Skeletal muscle satellite cell (primary cell): ENCODE measurements around the gene CD2AP.
A peak's percentile ranks its signal among the peaks of the same experiment; 100 is the strongest.
"Not testable (repeated sequence)": the region's sequence is repeated elsewhere in the genome, so short reads cannot be mapped to it uniquely, and the experiment has no call there.

ENCODE experiments used
- H3K27me3 ChIP-seq: 2 replicates; pipeline ENCODE4 v1.7.0; 2013; ENCODE audit warnings: low read length; ENCODE audit not compliant: control insufficient read depth, insufficient read depth
- H3K36me3 ChIP-seq: 2 replicates; pipeline ENCODE4 v1.7.0; 2013; ENCODE audit warnings: mild to moderate bottlenecking, control low read depth, low read length; ENCODE audit not compliant: insufficient read depth
- H3K4me1 ChIP-seq: 2 replicates; pipeline ENCODE4 v1.7.0; 2013; ENCODE audit warnings: low read length; ENCODE audit not compliant: control insufficient read depth, insufficient read depth
- H3K4me2 ChIP-seq: 2 replicates; pipeline ENCODE4 v1.7.0; 2013; ENCODE audit warnings: mild to moderate bottlenecking, low read length
- H3K4me3 ChIP-seq: 2 replicates; pipeline ENCODE4 v1.7.0; 2013; ENCODE audit warnings: low read length
- H3K9ac ChIP-seq: 2 replicates; pipeline ENCODE4 v1.7.0; 2013; ENCODE audit warnings: mild to moderate bottlenecking, low read depth, low read length, moderate library complexity
- H3K9me3 ChIP-seq: replicated peaks from 2 replicates; pipeline ENCODE4 v1.7.0; 2013; ENCODE audit warnings: mild to moderate bottlenecking, control low read depth, low read length

CD2AP gene

DNA sequence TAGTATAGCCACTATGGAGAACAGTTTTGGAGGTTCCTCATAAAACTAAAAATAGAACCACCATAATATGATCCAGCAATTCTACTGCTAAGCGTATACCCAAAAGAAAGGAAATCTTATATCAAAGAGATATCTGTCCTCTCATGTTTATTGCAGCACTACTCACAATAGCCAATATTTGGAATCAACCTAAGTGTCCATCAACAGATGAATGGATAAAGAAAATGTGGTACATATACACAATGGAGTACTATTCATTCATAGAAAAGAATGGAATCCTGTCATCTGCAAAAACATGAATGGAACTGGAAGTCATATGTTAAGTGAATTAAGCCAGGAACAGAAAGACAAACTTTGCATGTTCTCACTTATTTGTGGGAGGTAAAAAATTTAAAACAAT is 5.7 kb upstream of the CD2AP start:
- peaks cover 11% of the 10 kb centered on the region for H3K27me3 ChIP-seq
- H3K9ac ChIP-seq, result no peak overlapping the region
- H3K9me3 ChIP-seq, result no peaks in the 10 kb centered on the region
- no peak overlapping the region for H3K4me2 ChIP-seq
- H3K4me1 ChIP-seq, result peaks cover 3% of the 10 kb centered on the region
- H3K4me3 ChIP-seq, result no peak overlapping the region
- H3K36me3 ChIP-seq, result no peaks in the 10 kb centered on the region

- Histone ChIP-seq H3K27me3 (peaks cover 4% of the 10 kb centered on the region), H3K4me1 (peaks cover 5% of the 10 kb centered on the region), H3K36me3 (no peaks in the 10 kb centered on the region)
Observed at GRCh38 chr6:47473791-47474346, 3.7 kb upstream of the CD2AP start.

GRCh38 chr6:47475319-47475816 is 2.2 kb upstream of the CD2AP start:
- H3K9me3 ChIP-seq, result no peaks in the 10 kb centered on the region
- no peaks in the 10 kb centered on the region for H3K36me3 ChIP-seq
- peaks cover 5% of the 10 kb centered on the region for H3K4me1 ChIP-seq
- H3K4me2 ChIP-seq, result no peak overlapping the region
- peaks cover 4% of the 10 kb centered on the region for H3K27me3 ChIP-seq
- no peak overlapping the region for H3K9ac ChIP-seq
- H3K4me3 ChIP-seq, result no peak overlapping the region

More at GRCh38 chr6:47473791-47474346, 3.7 kb upstream of the CD2AP start:
- Histone ChIP-seq H3K9me3 (no peaks in the 10 kb centered on the region), H3K9ac (no peak overlapping the region), H3K4me3 (no peak overlapping the region), H3K4me2 (no peak overlapping the region)

GRCh38 chr6:47476781-47477496 is 650 bp upstream of the CD2AP start:
- H3K9me3 ChIP-seq, result no peaks in the 10 kb centered on the region

DNA sequence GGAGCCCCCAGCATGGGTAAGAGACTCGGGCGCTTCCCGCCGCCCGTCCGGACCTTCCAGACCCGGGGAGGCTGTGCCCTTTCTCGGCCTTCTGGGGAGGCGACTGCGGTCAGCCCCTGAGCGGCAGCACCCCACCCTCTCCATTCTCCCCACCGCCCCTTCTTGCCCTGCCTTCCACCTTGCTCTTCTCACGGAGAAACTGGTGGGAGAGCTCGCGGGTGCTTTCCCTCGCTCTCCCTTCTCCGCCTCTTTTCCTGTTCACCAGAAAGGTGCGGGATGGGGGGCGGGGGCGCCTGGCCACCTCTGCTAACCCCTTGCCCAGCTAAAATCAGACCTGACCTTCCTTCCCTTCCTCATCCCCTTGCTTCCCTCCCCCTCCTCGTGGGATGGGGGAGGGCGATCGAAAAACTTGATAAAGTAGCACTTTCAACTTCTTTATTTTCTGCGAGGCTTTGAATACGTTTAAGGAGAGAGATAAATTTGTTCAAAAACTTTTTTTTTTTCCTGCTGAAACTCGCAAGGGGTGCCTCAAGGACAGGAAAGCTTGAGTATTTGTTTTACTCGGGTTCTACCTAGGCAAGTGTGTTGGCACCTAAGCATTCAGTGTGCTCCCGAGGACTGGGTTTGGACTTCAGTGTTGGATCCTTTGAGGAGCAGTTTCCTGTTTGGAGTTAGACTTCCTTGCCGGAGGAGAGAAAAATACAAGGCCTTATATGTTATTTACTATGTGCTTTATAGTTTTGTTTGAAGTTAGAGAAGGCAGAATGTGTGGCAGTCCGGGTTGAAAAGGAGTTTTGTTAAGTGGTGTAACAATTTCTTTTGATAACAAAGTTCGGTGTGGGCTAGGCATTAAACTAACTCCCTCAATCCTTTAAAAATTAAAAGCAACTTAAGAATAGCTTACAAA is 897 bp downstream of the CD2AP start:
- Histone ChIP-seq H3K4me3 (peak overlapping the region; percentile 98), H3K9ac (peak overlapping the region; percentile 95), H3K36me3 (no peaks in the 10 kb centered on the region), H3K27me3 (no peaks in the 10 kb centered on the region), H3K4me2 (peak overlapping the region; percentile 97), H3K4me1 (peaks cover 12% of the 10 kb centered on the region), H3K9me3 (no peaks in the 10 kb centered on the region)

More at GRCh38 chr6:47476781-47477496, 650 bp upstream of the CD2AP start:
- peaks cover 5% of the 10 kb centered on the region for H3K4me1 ChIP-seq
- peak overlapping the region; percentile 97 for H3K4me2 ChIP-seq
- H3K27me3 ChIP-seq, result no peaks in the 10 kb centered on the region
- no peaks in the 10 kb centered on the region for H3K36me3 ChIP-seq
- peak overlapping the region; percentile 95 for H3K9ac ChIP-seq
- H3K4me3 ChIP-seq, result peak overlapping the region; percentile 98

GRCh38 chr6:47479140-47479508 is 1.5 kb downstream of the CD2AP start:
- no peaks in the 10 kb centered on the region for H3K36me3 ChIP-seq

GRCh38 chr6:47479874-47480273 is 2.3 kb downstream of the CD2AP start:
- Histone ChIP-seq H3K4me1 (peaks cover 25% of the 10 kb centered on the region), H3K9me3 (no peaks in the 10 kb centered on the region), H3K9ac (no peak overlapping the region), H3K4me2 (peak overlapping the region; percentile 97), H3K36me3 (no peaks in the 10 kb centered on the region), H3K27me3 (no peaks in the 10 kb centered on the region), H3K4me3 (no peak overlapping the region)

More at GRCh38 chr6:47479140-47479508, 1.5 kb downstream of the CD2AP start:
- Histone ChIP-seq H3K4me2 (peak overlapping the region; percentile 97), H3K27me3 (no peaks in the 10 kb centered on the region), H3K4me3 (peak overlapping the region; percentile 98), H3K4me1 (peaks cover 17% of the 10 kb centered on the region), H3K9ac (peak overlapping the region; percentile 95), H3K9me3 (no peaks in the 10 kb centered on the region)

DNA sequence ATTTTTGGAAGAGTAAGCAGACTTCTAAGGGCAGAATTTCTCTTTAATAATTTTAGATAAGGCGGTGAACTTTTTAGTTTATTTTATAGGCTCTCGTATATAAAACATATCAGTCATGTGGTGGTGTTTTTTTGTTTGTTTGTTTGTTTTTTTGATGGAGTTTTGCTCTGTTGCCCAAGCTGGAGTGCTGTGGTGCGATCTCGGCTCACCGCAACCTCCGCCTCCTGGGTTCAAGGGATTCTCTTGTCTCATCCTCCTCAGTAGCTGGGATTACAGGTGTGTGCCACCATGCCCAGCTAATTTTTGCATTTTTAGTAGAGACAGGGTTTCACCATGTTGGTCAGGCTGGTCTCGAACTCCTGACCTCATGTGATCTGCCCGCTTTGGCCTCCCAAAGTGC is 3.6 kb downstream of the CD2AP start:
- H3K9me3 ChIP-seq, H3K4me2 ChIP-seq, H3K27me3 ChIP-seq, H3K36me3 ChIP-seq, H3K4me3 ChIP-seq, H3K9ac ChIP-seq: not testable (repeated sequence)
- peaks cover 28% of the 10 kb centered on the region for H3K4me1 ChIP-seq

GRCh38 chr6:47481806-47482205 is 4.2 kb downstream of the CD2AP start:
- Histone ChIP-seq H3K4me2 (no peak overlapping the region), H3K36me3 (no peaks in the 10 kb centered on the region), H3K9ac (no peak overlapping the region), H3K4me1 (peaks cover 26% of the 10 kb centered on the region), H3K9me3 (no peaks in the 10 kb centered on the region), H3K4me3 (no peak overlapping the region), H3K27me3 (no peaks in the 10 kb centered on the region)

- H3K9ac ChIP-seq, result no peak overlapping the region
- H3K27me3 ChIP-seq, result no peaks in the 10 kb centered on the region
- H3K4me2 ChIP-seq, result peak overlapping the region; percentile 76
- H3K9me3 ChIP-seq, result no peaks in the 10 kb centered on the region
- H3K4me3 ChIP-seq, result no peak overlapping the region
- H3K4me1 ChIP-seq, result peaks cover 23% of the 10 kb centered on the region
- no peaks in the 10 kb centered on the region for H3K36me3 ChIP-seq
Observed at GRCh38 chr6:47483516-47483852, 5.9 kb downstream of the CD2AP start.

GRCh38 chr6:47483853-47484546 is 6.4 kb downstream of the CD2AP start:
- peak overlapping the region; percentile 76 for H3K4me2 ChIP-seq
- peak overlapping the region; percentile 31 for H3K9ac ChIP-seq
- H3K4me1 ChIP-seq, result peaks cover 23% of the 10 kb centered on the region
- H3K4me3 ChIP-seq, result peak overlapping the region; percentile 19
- no peaks in the 10 kb centered on the region for H3K9me3 ChIP-seq
- H3K27me3 ChIP-seq, result no peaks in the 10 kb centered on the region
- no peaks in the 10 kb centered on the region for H3K36me3 ChIP-seq
